GM23338 (cell line): Measurements from ENCODE around the gene MGLL. TPM values are rescaled to one million over a fixed set of nuclear protein-coding genes. Genes with fewer than 3 reads are reported as not detected.

Source experiments
- ATAC-seq: fragments of 200-7000 bp; cut with Tn5 transposase; 3 replicates; pipeline ENCODE4 v1.9.1; 2020
- DNase-seq: peaks from one replicate; pipeline ENCODE4 v3.0.0-alpha.2; 2015; ENCODE audit warnings: low spot score
- H2AFZ ChIP-seq: fragments of 200-600 bp; sonication (generic); 2 replicates; pipeline ENCODE4 v1.8.0; 2016; ENCODE audit warnings: antibody characterized with exemption, mild to moderate bottlenecking, moderate library complexity
- H3F3A ChIP-seq: fragments of 200-600 bp; sonication (generic); replicated peaks from 2 replicates; pipeline ENCODE4 v1.8.0; 2017; ENCODE audit warnings: antibody characterized with exemption, mixed run types, low read depth
- H3K27ac ChIP-seq: fragments of 200-600 bp; sonication (generic); 2 replicates; pipeline ENCODE4 v1.6.1; 2016; ENCODE audit warnings: low read depth
- H3K27me3 ChIP-seq: fragments of 200-600 bp; sonication (generic); 2 replicates; pipeline ENCODE4 v1.8.0; 2016; ENCODE audit warnings: mild to moderate bottlenecking, mixed run types, moderate library complexity; ENCODE audit not compliant: insufficient read depth
- H3K36me3 ChIP-seq: fragments of 200-600 bp; sonication (generic); 2 replicates; pipeline ENCODE4 v1.8.0; 2016; ENCODE audit warnings: mild to moderate bottlenecking; ENCODE audit not compliant: insufficient read depth
- H3K4me1 ChIP-seq: fragments of 200-600 bp; sonication (generic); 2 replicates; pipeline ENCODE4 v1.8.0; 2016; ENCODE audit warnings: mild to moderate bottlenecking, moderate library complexity; ENCODE audit not compliant: insufficient read depth
- H3K4me2 ChIP-seq: fragments of 200-600 bp; sonication (generic); 2 replicates; pipeline ENCODE4 v1.7.1; 2017; ENCODE audit warnings: mixed run types
- H3K4me3 ChIP-seq: fragments of 200-600 bp; sonication (generic); 2 replicates; pipeline ENCODE4 v1.6.1; 2016; ENCODE audit warnings: mixed run types
- H3K79me2 ChIP-seq: fragments of 200-600 bp; sonication (generic); replicated peaks from 2 replicates; pipeline ENCODE4 v1.8.0; 2017; ENCODE audit warnings: mild to moderate bottlenecking; ENCODE audit not compliant: insufficient read depth
- H3K9me2 ChIP-seq: fragments of 200-600 bp; sonication (generic); 2 replicates; pipeline ENCODE4 v1.8.0; 2017; ENCODE audit not compliant: insufficient read depth
- H4K20me1 ChIP-seq: fragments of 200-600 bp; sonication (generic); replicated peaks from 2 replicates; pipeline ENCODE4 v1.8.0; 2017; ENCODE audit warnings: mild to moderate bottlenecking; ENCODE audit not compliant: insufficient read depth
- H3K27ac Mint-ChIP-seq: 2 replicates; pipeline ENCODE4 v1.8.0; 2020; ENCODE audit warnings: inconsistent platforms, mild to moderate bottlenecking, moderate library complexity, mixed read lengths
- H3K27me3 Mint-ChIP-seq: 3 replicates; pipeline ENCODE4 v1.8.0; 2022; ENCODE audit warnings: low read depth, mild to moderate bottlenecking, moderate library complexity, mixed read lengths, inconsistent platforms; ENCODE audit not compliant: insufficient read depth, poor library complexity
- H3K36me3 Mint-ChIP-seq: 3 replicates; pipeline ENCODE4 v1.8.0; 2021; ENCODE audit warnings: low read depth, mild to moderate bottlenecking, inconsistent platforms, moderate library complexity, mixed read lengths
- H3K4me1 Mint-ChIP-seq: 3 replicates; pipeline ENCODE4 v1.8.0; 2020; ENCODE audit warnings: mild to moderate bottlenecking, inconsistent platforms, mixed read lengths
- H3K4me3 Mint-ChIP-seq: 3 replicates; pipeline ENCODE4 v1.8.0; 2021; ENCODE audit warnings: moderate library complexity, mild to moderate bottlenecking, inconsistent platforms, mixed read lengths
- H3K9me3 Mint-ChIP-seq: 3 replicates; pipeline ENCODE4 v1.8.0; 2020; ENCODE audit warnings: moderate library complexity, mild to moderate bottlenecking, inconsistent platforms, mixed read lengths
- CREB1 ChIP-seq: fragments of 250-450 bp; sonication (Bioruptor Pico); IDR thresholded peaks from 2 replicates; pipeline ENCODE4 v1.5.0; 2020; ENCODE audit warnings: low read depth, mild to moderate bottlenecking, moderate library complexity
- CTCF ChIP-seq, 2 experiments: fragments of 200-600 bp in 1 of 2; sonication (generic) in 1 of 2; conservative IDR thresholded peaks; 2 replicates each; pipeline versions ENCODE4 v1.5.1 to v1.6.1; 2016 to 2017; ENCODE audit warnings: antibody characterized with exemption in 2 of 2, low read depth in 2 of 2, mild to moderate bottlenecking in 2 of 2, moderate library complexity in 1 of 2
- ETS1 ChIP-seq: IDR thresholded peaks from 2 replicates; pipeline ENCODE4 v1.6.1; 2016; ENCODE audit warnings: antibody characterized with exemption
- EZH2 ChIP-seq: fragments of 200-600 bp; sonication (generic); IDR thresholded peaks from one replicate; pipeline ENCODE4 v1.8.0; 2017; ENCODE audit warnings: antibody characterized with exemption, mild to moderate bottlenecking, low read depth; ENCODE audit not compliant: unreplicated experiment
- EZH2phosphoT487 ChIP-seq: fragments of 200-600 bp; sonication (generic); IDR thresholded peaks from one replicate; pipeline ENCODE4 v1.8.1; 2018; ENCODE audit warnings: antibody characterized with exemption; ENCODE audit not compliant: unreplicated experiment
- JUNB ChIP-seq: IDR thresholded peaks from one replicate; pipeline ENCODE4 v1.6.1; 2016; ENCODE audit warnings: antibody characterized with exemption; ENCODE audit not compliant: unreplicated experiment
- NANOG ChIP-seq: IDR thresholded peaks from 2 replicates; pipeline ENCODE4 v1.6.1; 2016; ENCODE audit warnings: antibody characterized with exemption, borderline replicate concordance
- POLR2AphosphoS5 ChIP-seq: IDR thresholded peaks from 2 replicates; pipeline ENCODE4 v1.6.1; 2016; ENCODE audit warnings: antibody characterized with exemption, low read depth
- REST ChIP-seq: IDR thresholded peaks from one replicate; pipeline ENCODE4 v1.6.1; 2018; ENCODE audit warnings: antibody characterized with exemption; ENCODE audit not compliant: unreplicated experiment
- STAT1 ChIP-seq: IDR thresholded peaks from one replicate; pipeline ENCODE4 v1.6.1; 2016; ENCODE audit warnings: antibody characterized with exemption; ENCODE audit not compliant: unreplicated experiment
- ZNF114 ChIP-seq: fragments of 250-450 bp; sonication (Bioruptor Pico); IDR thresholded peaks from 2 replicates; pipeline ENCODE4 v1.5.0; 2020; ENCODE audit warnings: mild to moderate bottlenecking, moderate library complexity
- ZNF331 ChIP-seq: fragments of 250-450 bp; sonication (Bioruptor Pico); IDR thresholded peaks from 2 replicates; pipeline ENCODE4 v1.5.0; 2020; ENCODE audit warnings: low read depth, mild to moderate bottlenecking, moderate library complexity
- polyA plus RNA-seq: library from polyadenylated mRNA; unstranded; fragments of >200 nt; fragmentation: Nextera tagmentation; extraction: Ambion mirVana; gene quantifications from 2 replicates; pipeline ENCODE4 v1.2.1, GENCODE V29; 2016
- total RNA-seq: library from RNA; depleted of rRNA; stranded (reverse); fragments of >200 nt; shearing (Covaris generic); gene quantifications from 2 replicates; pipeline ENCODE4 v1.2.3, GENCODE V29; 2014
- TF ChIP-seq, protein P1 (sequence below): fragments of 250-450 bp; sonication (Bioruptor Pico); IDR thresholded peaks from 2 replicates; pipeline ENCODE4 v1.5.0; 2020; ENCODE audit warnings: mild to moderate bottlenecking, moderate library complexity

Gene MGLL
- total and polyA plus RNA-seq, 2 experiments from 2014 or later, result 0.71 to 0.83 TPM

- no peak overlapping the region for H3K4me2 ChIP-seq
- H3K4me3 ChIP-seq, result no peak overlapping the region
- no peak for ATAC-seq
- H3K36me3 Mint-ChIP-seq, result no peaks in the 10 kb centered on the region
- TF ChIP-seq EZH2phosphoT487 (no peak), CTCF (conservative IDR thresholded peaks at IDR 0.05; ENCODE audit: low read depth in 2 of 2) (no peak), NANOG (no peak), POLR2AphosphoS5 (no peak), ZNF114 (no peak), EZH2 (no peak), STAT1 (no peak), CREB1 (CRISPR knock-in tag) (no peak), REST (no peak), ZNF331 (CRISPR knock-in tag) (no peak), JUNB (no peak), ETS1 (no peak)
- TF ChIP-seq, protein P1, sequence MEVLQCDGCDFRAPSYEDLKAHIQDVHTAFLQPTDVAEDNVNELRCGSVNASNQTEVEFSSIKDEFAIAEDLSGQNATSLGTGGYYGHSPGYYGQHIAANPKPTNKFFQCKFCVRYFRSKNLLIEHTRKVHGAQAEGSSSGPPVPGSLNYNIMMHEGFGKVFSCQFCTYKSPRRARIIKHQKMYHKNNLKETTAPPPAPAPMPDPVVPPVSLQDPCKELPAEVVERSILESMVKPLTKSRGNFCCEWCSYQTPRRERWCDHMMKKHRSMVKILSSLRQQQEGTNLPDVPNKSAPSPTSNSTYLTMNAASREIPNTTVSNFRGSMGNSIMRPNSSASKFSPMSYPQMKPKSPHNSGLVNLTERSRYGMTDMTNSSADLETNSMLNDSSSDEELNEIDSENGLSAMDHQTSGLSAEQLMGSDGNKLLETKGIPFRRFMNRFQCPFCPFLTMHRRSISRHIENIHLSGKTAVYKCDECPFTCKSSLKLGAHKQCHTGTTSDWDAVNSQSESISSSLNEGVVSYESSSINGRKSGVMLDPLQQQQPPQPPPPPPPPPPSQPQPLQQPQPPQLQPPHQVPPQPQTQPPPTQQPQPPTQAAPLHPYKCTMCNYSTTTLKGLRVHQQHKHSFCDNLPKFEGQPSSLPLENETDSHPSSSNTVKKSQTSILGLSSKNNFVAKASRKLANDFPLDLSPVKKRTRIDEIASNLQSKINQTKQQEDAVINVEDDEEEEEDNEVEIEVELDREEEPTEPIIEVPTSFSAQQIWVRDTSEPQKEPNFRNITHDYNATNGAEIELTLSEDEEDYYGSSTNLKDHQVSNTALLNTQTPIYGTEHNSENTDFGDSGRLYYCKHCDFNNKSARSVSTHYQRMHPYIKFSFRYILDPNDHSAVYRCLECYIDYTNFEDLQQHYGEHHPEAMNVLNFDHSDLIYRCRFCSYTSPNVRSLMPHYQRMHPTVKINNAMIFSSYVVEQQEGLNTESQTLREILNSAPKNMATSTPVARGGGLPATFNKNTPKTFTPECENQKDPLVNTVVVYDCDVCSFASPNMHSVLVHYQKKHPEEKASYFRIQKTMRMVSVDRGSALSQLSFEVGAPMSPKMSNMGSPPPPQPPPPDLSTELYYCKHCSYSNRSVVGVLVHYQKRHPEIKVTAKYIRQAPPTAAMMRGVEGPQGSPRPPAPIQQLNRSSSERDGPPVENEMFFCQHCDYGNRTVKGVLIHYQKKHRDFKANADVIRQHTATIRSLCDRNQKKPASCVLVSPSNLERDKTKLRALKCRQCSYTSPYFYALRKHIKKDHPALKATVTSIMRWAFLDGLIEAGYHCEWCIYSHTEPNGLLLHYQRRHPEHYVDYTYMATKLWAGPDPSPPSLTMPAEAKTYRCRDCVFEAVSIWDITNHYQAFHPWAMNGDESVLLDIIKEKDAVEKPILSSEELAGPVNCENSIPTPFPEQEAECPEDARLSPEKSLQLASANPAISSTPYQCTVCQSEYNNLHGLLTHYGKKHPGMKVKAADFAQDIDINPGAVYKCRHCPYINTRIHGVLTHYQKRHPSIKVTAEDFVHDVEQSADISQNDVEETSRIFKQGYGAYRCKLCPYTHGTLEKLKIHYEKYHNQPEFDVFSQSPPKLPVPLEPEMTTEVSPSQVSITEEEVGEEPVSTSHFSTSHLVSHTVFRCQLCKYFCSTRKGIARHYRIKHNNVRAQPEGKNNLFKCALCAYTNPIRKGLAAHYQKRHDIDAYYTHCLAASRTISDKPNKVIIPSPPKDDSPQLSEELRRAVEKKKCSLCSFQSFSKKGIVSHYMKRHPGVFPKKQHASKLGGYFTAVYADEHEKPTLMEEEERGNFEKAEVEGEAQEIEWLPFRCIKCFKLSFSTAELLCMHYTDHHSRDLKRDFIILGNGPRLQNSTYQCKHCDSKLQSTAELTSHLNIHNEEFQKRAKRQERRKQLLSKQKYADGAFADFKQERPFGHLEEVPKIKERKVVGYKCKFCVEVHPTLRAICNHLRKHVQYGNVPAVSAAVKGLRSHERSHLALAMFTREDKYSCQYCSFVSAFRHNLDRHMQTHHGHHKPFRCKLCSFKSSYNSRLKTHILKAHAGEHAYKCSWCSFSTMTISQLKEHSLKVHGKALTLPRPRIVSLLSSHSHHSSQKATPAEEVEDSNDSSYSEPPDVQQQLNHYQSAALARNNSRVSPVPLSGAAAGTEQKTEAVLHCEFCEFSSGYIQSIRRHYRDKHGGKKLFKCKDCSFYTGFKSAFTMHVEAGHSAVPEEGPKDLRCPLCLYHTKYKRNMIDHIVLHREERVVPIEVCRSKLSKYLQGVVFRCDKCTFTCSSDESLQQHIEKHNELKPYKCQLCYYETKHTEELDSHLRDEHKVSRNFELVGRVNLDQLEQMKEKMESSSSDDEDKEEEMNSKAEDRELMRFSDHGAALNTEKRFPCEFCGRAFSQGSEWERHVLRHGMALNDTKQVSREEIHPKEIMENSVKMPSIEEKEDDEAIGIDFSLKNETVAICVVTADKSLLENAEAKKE (CRISPR knock-in tag), result no peak
- DNase-seq, result no peak
- peaks cover 16% of the 10 kb centered on the region for H3K27me3 Mint-ChIP-seq
- peaks cover 5% of the 10 kb centered on the region; the same call in 1 of the 3 replicates for H3K9me3 Mint-ChIP-seq
- no peak overlapping the region for H3K4me3 Mint-ChIP-seq
- H3K4me1 ChIP-seq, result no peaks in the 10 kb centered on the region
- H3K4me1 Mint-ChIP-seq, result peaks cover 13% of the 10 kb centered on the region
- no peaks in the 10 kb centered on the region for H4K20me1 ChIP-seq
- no peaks in the 10 kb centered on the region for H3F3A ChIP-seq
- H3K9me2 ChIP-seq, result no peaks in the 10 kb centered on the region
- H2AFZ ChIP-seq, result no peak overlapping the region
- H3K36me3 ChIP-seq, result no peaks in the 10 kb centered on the region
- H3K79me2 ChIP-seq, result no peaks in the 10 kb centered on the region
- H3K27ac Mint-ChIP-seq, result no peak overlapping the region
- H3K27me3 ChIP-seq, result no peaks in the 10 kb centered on the region
- no peak overlapping the region for H3K27ac ChIP-seq
Observed at GRCh38 chr3:127698286-127698685, 124.0 kb downstream of the MGLL start.
